ENCODE results near the gene RAB30.

GRCh38 chr11:82995235-82995634 lies 76.5 kb downstream of the RAB30 start:
- TF ChIP-seq CTCF (IDR thresholded peaks at IDR 0.05; ENCODE audit: low read depth, low read length) (no peak), EZH2phosphoT487 (IDR thresholded peaks at IDR 0.05; ENCODE audit: low read depth) (no peak)
